ENCODE results near the gene OCEL1.

- no peak for TF ChIP-seq CBFB (CRISPR knock-in tag; IDR thresholded peaks at IDR 0.05)
- no peak for TF ChIP-seq ZBTB8A (CRISPR knock-in tag; IDR thresholded peaks at IDR 0.05; ENCODE audit: borderline replicate concordance, low read depth)
- no peak for TF ChIP-seq FOXK1 (CRISPR knock-in tag; IDR thresholded peaks at IDR 0.05; ENCODE audit: borderline replicate concordance, low read depth)
- TF ChIP-seq BHLHE40 (IDR thresholded peaks at IDR 0.05; ENCODE audit: low read length), result no peak
- TF ChIP-seq CTCF (CRISPR knock-in tag; IDR thresholded peaks at IDR 0.05), result no peak
- no peak for TF ChIP-seq PHF20 (CRISPR knock-in tag; IDR thresholded peaks at IDR 0.05)
- TF ChIP-seq SMAD3 (CRISPR knock-in tag; IDR thresholded peaks at IDR 0.05), result no peak
Measured at GRCh38 chr19:17225053-17225452, 973 bp upstream of the OCEL1 start.

Measured in HepG2 (cell line).